CD4-positive, alpha-beta T cell treated with Interleukin-1 beta for 1 hour (primary cell): ENCODE results near the gene SPINK9.

Experiments used
- DNase-seq, 2 donors: peaks; one replicate each; pipeline ENCODE4 v3.0.0-alpha.2; 2020 to 2022

Gene SPINK9

GRCh38 chr5:148335259-148335658 is at the start of gene SPINK9:
TSS of gene SPINK9 (plus strand) at chr5:148335559. CDS start at chr5:148335614, 55 bp downstream.
- no peak for DNase-seq

GRCh38 chr5:148290271-148291195 is 44.8 kb upstream of the SPINK9 start:
- peak in 1 of 2 donors; percentile 6 for DNase-seq

- no peak for DNase-seq
Measured at GRCh38 chr5:148297731-148298130, 37.6 kb upstream of the SPINK9 start.

GRCh38 chr5:148306446-148306845 is 28.9 kb upstream of the SPINK9 start:
- no peak for DNase-seq

GRCh38 chr5:148309019-148309418 is 26.3 kb upstream of the SPINK9 start:
- no peak for DNase-seq

- no peak for DNase-seq
Measured at GRCh38 chr5:148309746-148310145, 25.6 kb upstream of the SPINK9 start.

GRCh38 chr5:148311484-148311883 is 23.9 kb upstream of the SPINK9 start:
- no peak for DNase-seq

GRCh38 chr5:148312153-148312552 is 23.2 kb upstream of the SPINK9 start, which contains the start of gene SPINK7:
TSS of gene SPINK7 (plus strand) at chr5:148312423. CDS start at chr5:148312484, 61 bp downstream.
- DNase-seq: no peak

GRCh38 chr5:148314187-148314586 is 21.2 kb upstream of the SPINK9 start:
- no peak for DNase-seq

- no peak for DNase-seq
Measured at GRCh38 chr5:148314731-148315130, 20.6 kb upstream of the SPINK9 start.

- DNase-seq: peak in 1 of 2 donors; percentile 11
Measured at GRCh38 chr5:148320011-148320963, 15.1 kb upstream of the SPINK9 start.

GRCh38 chr5:148333262-148333849 is 2.0 kb upstream of the SPINK9 start:
- no peak for DNase-seq

- DNase-seq: no peak
Measured at GRCh38 chr5:148336704-148337435, 1.5 kb downstream of the SPINK9 start.

GRCh38 chr5:148342371-148343045 is 7.1 kb downstream of the SPINK9 start:
- no peak for DNase-seq

GRCh38 chr5:148343046-148343407 is 7.7 kb downstream of the SPINK9 start:
- no peak for DNase-seq

GRCh38 chr5:148343603-148344487 is 8.5 kb downstream of the SPINK9 start:
- no peak for DNase-seq

- no peak for DNase-seq
Measured at GRCh38 chr5:148347706-148348105, 12.3 kb downstream of the SPINK9 start.

GRCh38 chr5:148352696-148353095 is 17.3 kb downstream of the SPINK9 start:
- DNase-seq: no peak

GRCh38 chr5:148353634-148354033 is 18.3 kb downstream of the SPINK9 start:
- DNase-seq: no peak

GRCh38 chr5:148364343-148364742 is 29.0 kb downstream of the SPINK9 start:
- no peak for DNase-seq

- DNase-seq: no peak
Measured at GRCh38 chr5:148368299-148368698, 32.9 kb downstream of the SPINK9 start.
